Caco-2 (cell line): Measurements from ENCODE around the gene IL1RAPL1. TPM values are rescaled to one million over a fixed set of nuclear protein-coding genes. Genes with fewer than 3 reads are reported as not detected.

Source experiments
- BruUV-seq: library from RNA; stranded (reverse); fragments of 400-500 nt; replicated peaks from 2 replicates; lab custom pipeline; 2021; lab: Mats Ljungman, UMichigan
- CTCF ChIA-PET: fragments of 300-600 bp; sonication (Branson Sonifier 250); formaldehyde crosslinking; loops from one replicate; lab custom pipeline; 2022; ENCODE audit warnings: antibody characterized with exemption; lab: Charles Lee
- POLR2A ChIA-PET: fragments of 300-600 bp; sonication (Branson Sonifier 250); formaldehyde crosslinking; loops from one replicate; lab custom pipeline; 2022; ENCODE audit warnings: antibody characterized with exemption; lab: Charles Lee
- DNase-seq, 2 experiments: peaks; one replicate each; pipeline versions ENCODE4 v3.0.0 to v3.0.0-alpha.2; 2020 to 2022
- H3K27me3 ChIP-seq: replicated peaks from 2 replicates; pipeline ENCODE4 v1.6.0; 2011; ENCODE audit warnings: low read length; ENCODE audit not compliant: control insufficient read depth, insufficient read depth
- H3K36me3 ChIP-seq: 2 replicates; pipeline ENCODE4 v1.5.1; 2011; ENCODE audit warnings: low read length; ENCODE audit not compliant: control insufficient read depth, insufficient read depth
- H3K4me1 ChIP-seq: fragments of 250-450 bp; sonication (Bioruptor Pico); 2 replicates; pipeline ENCODE4 v1.5.1; 2020; ENCODE audit warnings: mild to moderate bottlenecking
- H3K4me3 ChIP-seq: 2 replicates; pipeline ENCODE4 v1.5.1; 2011; ENCODE audit warnings: low read depth, mild to moderate bottlenecking, control low read depth, low read length
- H3K9me3 ChIP-seq: fragments of 250-450 bp; sonication (Bioruptor Pico); 2 replicates; pipeline ENCODE4 v1.5.1; 2020; ENCODE audit warnings: mild to moderate bottlenecking, moderate library complexity
- H3K27ac Mint-ChIP-seq: one replicate; pipeline ENCODE4 v1.8.0; 2022; ENCODE audit warnings: mixed read lengths; ENCODE audit not compliant: unreplicated experiment
- H3K27me3 Mint-ChIP-seq: one replicate; pipeline ENCODE4 v1.8.0; 2022; ENCODE audit warnings: mixed read lengths; ENCODE audit not compliant: insufficient read depth, unreplicated experiment
- H3K36me3 Mint-ChIP-seq: one replicate; pipeline ENCODE4 v1.8.0; 2022; ENCODE audit warnings: mild to moderate bottlenecking, mixed read lengths; ENCODE audit not compliant: insufficient read depth, unreplicated experiment
- H3K4me1 Mint-ChIP-seq: one replicate; pipeline ENCODE4 v1.8.0; 2022; ENCODE audit warnings: low read depth, mixed read lengths; ENCODE audit not compliant: unreplicated experiment
- H3K4me3 Mint-ChIP-seq: one replicate; pipeline ENCODE4 v1.8.0; 2022; ENCODE audit warnings: mild to moderate bottlenecking, moderate library complexity, mixed read lengths; ENCODE audit not compliant: unreplicated experiment
- H3K9me3 Mint-ChIP-seq: one replicate; pipeline ENCODE4 v1.8.0; 2022; ENCODE audit warnings: mixed read lengths; ENCODE audit not compliant: unreplicated experiment
- CTCF ChIP-seq, 2 experiments: fragments of 200-600 bp in 1 of 2; IDR thresholded peaks; 1 replicate in 1 of 2; 2 replicates in 1 of 2; pipeline versions ENCODE4 v1.5.1 to v1.8.0; 2011 to 2022; ENCODE audit warnings: antibody characterized with exemption in 1 of 2, control low read depth in 1 of 2, inconsistent platforms in 1 of 2, low read depth in 1 of 2, low read length in 1 of 2, mild to moderate bottlenecking in 1 of 2, moderate library complexity in 1 of 2; ENCODE audit not compliant: insufficient read depth in 1 of 2, severe bottlenecking in 1 of 2, unreplicated experiment in 1 of 2
- intact Hi-C: fragments of 100-400 bp; cut with micrococcal nuclease; formaldehyde crosslinking; loops from one replicate; pipeline ENCODE4 v1.10.0; 2022; ENCODE audit not compliant: unreplicated experiment
- total RNA-seq: library from RNA; stranded (reverse); gene quantifications from 2 replicates; pipeline ENCODE4 v1.2.3, GENCODE V29; 2022

The IL1RAPL1 gene
- total RNA-seq, 1 experiment from 2014 or later: not detected

- Mint-ChIP-seq H3K27me3 (peaks cover 6% of the 10 kb centered on the region), H3K27ac (no peak overlapping the region)
- no peak for DNase-seq
Measured at GRCh38 chrX:29852767-29853166, 1265.5 kb downstream of the IL1RAPL1 start.

GRCh38 chrX:29858714-29859113, 1271.5 kb downstream of the IL1RAPL1 start:
- no peak overlapping the region for H3K27ac Mint-ChIP-seq
- DNase-seq: no peak
- H3K4me3 ChIP-seq: no peak overlapping the region
- POLR2A ChIA-PET: no interaction called here
- H3K27me3 ChIP-seq: no peaks in the 10 kb centered on the region
- H3K36me3 ChIP-seq: no peaks in the 10 kb centered on the region
- no peaks in the 10 kb centered on the region for H3K9me3 ChIP-seq
- no peaks in the 10 kb centered on the region for H3K9me3 Mint-ChIP-seq
- H3K27me3 Mint-ChIP-seq: peaks cover 3% of the 10 kb centered on the region
- no peak overlapping the region for H3K4me3 Mint-ChIP-seq
- no peak for TF ChIP-seq CTCF (IDR thresholded peaks at IDR 0.05; ENCODE audit: insufficient read depth in 1 of 2, low read depth in 1 of 2, low read length in 1 of 2, severe bottlenecking in 1 of 2, unreplicated experiment in 1 of 2)
- H3K36me3 Mint-ChIP-seq: no peaks in the 10 kb centered on the region
- BruUV-seq: no TSS peak
- H3K4me1 Mint-ChIP-seq: no peaks in the 10 kb centered on the region
- intact Hi-C loops: no loop called here
- CTCF ChIA-PET: no interaction called here
- H3K4me1 ChIP-seq: no peaks in the 10 kb centered on the region

More at GRCh38 chrX:29852767-29853166, 1265.5 kb downstream of the IL1RAPL1 start:
- Histone ChIP-seq H3K36me3 (no peaks in the 10 kb centered on the region), H3K27me3 (no peaks in the 10 kb centered on the region), H3K4me1 (no peaks in the 10 kb centered on the region), H3K4me3 (no peak overlapping the region), H3K9me3 (no peaks in the 10 kb centered on the region)
- ChIA-PET POLR2A (no interaction called here), CTCF (no interaction called here)
- no TSS peak for BruUV-seq
- TF ChIP-seq CTCF (IDR thresholded peaks at IDR 0.05; ENCODE audit: insufficient read depth in 1 of 2, low read depth in 1 of 2, low read length in 1 of 2, severe bottlenecking in 1 of 2, unreplicated experiment in 1 of 2): no peak
- Mint-ChIP-seq H3K4me1 (no peaks in the 10 kb centered on the region), H3K4me3 (no peak overlapping the region), H3K36me3 (no peaks in the 10 kb centered on the region), H3K9me3 (no peaks in the 10 kb centered on the region)
- intact Hi-C loops: no loop called here

- no peaks in the 10 kb centered on the region for H3K27me3 Mint-ChIP-seq
- no peak overlapping the region for H3K4me3 Mint-ChIP-seq
- DNase-seq: no peak
- Histone ChIP-seq H3K4me1 (no peaks in the 10 kb centered on the region), H3K27me3 (no peaks in the 10 kb centered on the region), H3K4me3 (no peak overlapping the region), H3K36me3 (no peaks in the 10 kb centered on the region), H3K9me3 (no peaks in the 10 kb centered on the region)
- no peaks in the 10 kb centered on the region for H3K4me1 Mint-ChIP-seq
- intact Hi-C loops: no loop called here
- no peak for TF ChIP-seq CTCF (IDR thresholded peaks at IDR 0.05; ENCODE audit: insufficient read depth in 1 of 2, low read depth in 1 of 2, low read length in 1 of 2, severe bottlenecking in 1 of 2, unreplicated experiment in 1 of 2)
- H3K9me3 Mint-ChIP-seq: no peaks in the 10 kb centered on the region
- no TSS peak for BruUV-seq
- ChIA-PET CTCF (no interaction called here), POLR2A (no interaction called here)
- H3K36me3 Mint-ChIP-seq: no peaks in the 10 kb centered on the region
- H3K27ac Mint-ChIP-seq: no peak overlapping the region
Measured at GRCh38 chrX:29862126-29862677, 1275.0 kb downstream of the IL1RAPL1 start.
